Esophagus squamous epithelium (tissue), 4 donors: ENCODE measurements around the gene MYO16.

Experiments
- POLR2A ChIP-seq, 4 donors: fragments of 450-650 bp; IDR thresholded peaks; one replicate each; pipeline ENCODE4 v1.6.1; 2017; ENCODE audit warnings: antibody characterized with exemption in 4 of 4, mild to moderate bottlenecking in 4 of 4, moderate library complexity in 3 of 4
- TF ChIP-seq, protein P1 (sequence below), 6 experiments: fragments of 450-650 bp in 4 of 6; fragments of 200-600 bp in 2 of 6; sonication (generic) in 2 of 6; IDR thresholded peaks; one replicate each; pipeline ENCODE4 v1.5.1; 2016 to 2019; ENCODE audit warnings: antibody characterized with exemption in 6 of 6, mild to moderate bottlenecking in 4 of 6, moderate library complexity in 4 of 6

DNA sequence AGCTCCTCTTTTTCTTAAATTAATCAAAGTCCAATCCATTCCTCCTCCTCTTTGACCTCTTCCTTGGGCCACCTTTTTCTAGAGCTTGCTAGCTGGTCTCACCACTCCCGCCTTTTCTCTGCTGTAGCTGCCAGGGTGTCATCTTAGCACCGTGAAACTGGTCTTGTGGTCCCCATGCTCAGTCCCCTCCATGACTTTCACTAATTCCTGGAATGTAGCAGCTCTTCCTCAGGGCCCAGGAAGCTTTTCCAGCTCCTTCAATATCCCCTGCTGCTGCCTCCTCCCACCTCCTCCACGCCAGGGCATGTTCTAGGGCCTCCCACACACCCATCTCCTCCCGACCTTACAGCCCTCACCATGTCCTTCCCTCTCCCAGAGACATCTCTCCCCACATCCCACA lies 222.2 kb downstream of the MYO16 start:
- TF ChIP-seq, protein P1, sequence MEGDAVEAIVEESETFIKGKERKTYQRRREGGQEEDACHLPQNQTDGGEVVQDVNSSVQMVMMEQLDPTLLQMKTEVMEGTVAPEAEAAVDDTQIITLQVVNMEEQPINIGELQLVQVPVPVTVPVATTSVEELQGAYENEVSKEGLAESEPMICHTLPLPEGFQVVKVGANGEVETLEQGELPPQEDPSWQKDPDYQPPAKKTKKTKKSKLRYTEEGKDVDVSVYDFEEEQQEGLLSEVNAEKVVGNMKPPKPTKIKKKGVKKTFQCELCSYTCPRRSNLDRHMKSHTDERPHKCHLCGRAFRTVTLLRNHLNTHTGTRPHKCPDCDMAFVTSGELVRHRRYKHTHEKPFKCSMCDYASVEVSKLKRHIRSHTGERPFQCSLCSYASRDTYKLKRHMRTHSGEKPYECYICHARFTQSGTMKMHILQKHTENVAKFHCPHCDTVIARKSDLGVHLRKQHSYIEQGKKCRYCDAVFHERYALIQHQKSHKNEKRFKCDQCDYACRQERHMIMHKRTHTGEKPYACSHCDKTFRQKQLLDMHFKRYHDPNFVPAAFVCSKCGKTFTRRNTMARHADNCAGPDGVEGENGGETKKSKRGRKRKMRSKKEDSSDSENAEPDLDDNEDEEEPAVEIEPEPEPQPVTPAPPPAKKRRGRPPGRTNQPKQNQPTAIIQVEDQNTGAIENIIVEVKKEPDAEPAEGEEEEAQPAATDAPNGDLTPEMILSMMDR (IDR thresholded peaks at IDR 0.05): no peak
- no peak for TF ChIP-seq POLR2A (IDR thresholded peaks at IDR 0.05)
